Suppressor macrophage treated with lipopolysaccharide for 1 hour (primary cell): Measurements from ENCODE around the gene TSPAN4.

Experiments used
- DNase-seq, 3 donors: peaks; one replicate each; pipeline ENCODE4 v3.0.0-alpha.2; 2020 to 2022

The TSPAN4 gene

GRCh38 chr11:824292-824880, 18.3 kb upstream of the TSPAN4 start:
- DNase-seq = no peak

DNA sequence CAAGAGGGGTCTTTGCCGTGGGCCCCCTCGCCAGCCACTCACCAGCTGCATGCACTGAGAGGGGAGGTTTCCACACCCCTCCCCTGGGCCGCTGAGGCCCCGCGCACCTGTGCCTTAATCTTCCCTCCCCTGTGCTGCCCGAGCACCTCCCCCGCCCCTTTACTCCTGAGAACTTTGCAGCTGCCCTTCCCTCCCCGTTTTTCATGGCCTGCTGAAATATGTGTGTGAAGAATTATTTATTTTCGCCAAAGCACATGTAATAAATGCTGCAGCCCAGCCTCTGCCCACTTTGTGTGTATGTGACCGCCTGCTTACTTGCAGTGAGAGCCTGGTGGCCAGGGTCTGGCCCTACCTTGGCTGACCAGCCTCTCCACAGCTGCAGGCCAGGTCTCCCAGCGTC, 17.7 kb upstream of the TSPAN4 start:
- DNase-seq = no peak

GRCh38 chr11:825366-826226, 17.1 kb upstream of the TSPAN4 start:
- DNase-seq = no peak

DNA sequence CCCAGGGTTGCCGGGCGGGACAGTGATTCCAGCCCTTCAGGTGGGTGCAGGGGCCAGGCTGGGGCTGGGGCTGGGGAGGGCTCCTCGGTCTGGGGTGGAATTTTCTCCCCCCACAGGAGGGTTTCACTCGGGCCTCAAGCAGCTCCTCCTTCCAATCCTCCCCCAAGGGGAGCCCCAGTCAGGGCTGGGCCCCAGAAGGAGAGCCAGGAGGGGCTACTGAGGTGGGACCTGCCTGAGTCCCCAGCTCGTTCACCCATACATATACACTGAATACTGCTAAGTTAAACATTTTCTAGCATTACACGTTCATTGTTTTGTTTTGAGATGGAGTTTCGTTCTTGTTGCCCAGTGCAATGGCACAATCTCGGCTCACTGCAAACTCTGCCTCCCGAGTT, 16.4 kb upstream of the TSPAN4 start:
- no peak for DNase-seq

DNA sequence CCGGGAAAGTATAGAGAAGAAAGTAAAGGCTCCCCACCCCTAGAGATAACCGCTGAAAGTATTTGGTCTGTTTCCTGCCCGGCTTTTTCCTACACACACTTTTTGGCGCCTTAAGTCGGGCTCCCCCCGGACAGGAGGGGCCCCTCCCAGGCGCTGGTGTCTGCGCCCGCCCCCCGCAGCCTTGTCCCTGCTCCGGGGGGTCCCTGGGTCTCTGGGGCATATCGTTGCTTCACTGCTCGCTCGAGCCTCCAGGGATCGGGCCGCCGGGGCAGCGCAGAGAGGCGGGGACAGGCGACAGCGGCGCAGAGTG, 15.9 kb upstream of the TSPAN4 start:
- peak in 1 of 3 donors; percentile 30 for DNase-seq

- DNase-seq = peak in 1 of 3 donors; percentile 34
Measured at GRCh38 chr11:827146-827896, 15.3 kb upstream of the TSPAN4 start.

DNA sequence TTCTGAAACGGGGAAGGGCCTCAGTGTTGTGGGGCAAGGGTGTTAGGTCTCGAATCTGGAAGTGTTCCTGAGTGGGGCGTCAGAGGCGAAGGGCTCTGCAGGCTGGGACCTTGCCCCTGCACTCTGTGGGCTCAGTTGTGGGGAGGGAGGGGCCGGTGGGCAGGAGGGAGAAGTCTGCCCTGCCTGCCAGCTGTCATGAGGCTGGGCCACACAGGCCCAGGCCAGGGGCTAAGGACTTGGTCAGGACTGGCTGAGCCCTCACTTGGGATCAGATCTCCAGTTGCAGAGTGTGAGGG, 14.8 kb upstream of the TSPAN4 start, which contains the start of gene CRACR2B:
Gene CRACR2B (plus strand): TSS at position 23 of the 296 bp plus-strand sequence. CDS start 689 bp downstream, outside the sequence.
- DNase-seq = peak in 1 of 3 donors; percentile 31

DNA sequence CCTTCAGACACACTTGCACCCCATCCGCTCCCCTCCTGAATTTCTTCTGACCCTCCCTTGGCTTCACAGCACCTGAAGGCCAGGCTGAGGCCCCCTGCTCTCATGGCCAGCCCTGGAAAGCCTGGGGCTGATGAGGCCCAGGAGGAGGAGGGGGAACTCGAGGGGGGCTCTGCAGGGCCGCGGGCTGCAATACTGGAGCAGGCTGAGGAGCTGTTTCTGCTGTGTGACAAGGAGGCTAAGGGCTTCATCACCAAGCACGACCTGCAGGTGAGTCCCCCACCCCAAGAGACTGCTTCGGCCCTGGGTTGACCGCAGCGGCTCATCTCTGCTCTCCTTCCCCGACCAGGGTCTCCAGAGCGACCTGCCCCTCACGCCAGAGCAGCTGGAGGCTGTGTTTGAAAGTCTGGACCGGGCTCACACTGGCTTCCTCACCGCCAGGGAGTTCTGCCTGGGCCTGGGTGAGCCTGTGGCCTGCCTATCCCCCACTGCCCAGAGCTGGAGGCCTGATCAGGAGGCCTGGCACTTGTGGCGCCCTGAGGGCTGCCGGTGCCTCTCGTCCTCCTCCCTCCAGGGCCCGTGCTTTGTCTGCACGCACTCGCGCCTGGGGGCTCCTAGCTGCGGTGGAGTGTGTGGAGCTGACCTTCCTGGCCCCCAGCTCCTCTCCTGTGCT, 14.0 kb upstream of the TSPAN4 start:
- no peak for DNase-seq

DNA sequence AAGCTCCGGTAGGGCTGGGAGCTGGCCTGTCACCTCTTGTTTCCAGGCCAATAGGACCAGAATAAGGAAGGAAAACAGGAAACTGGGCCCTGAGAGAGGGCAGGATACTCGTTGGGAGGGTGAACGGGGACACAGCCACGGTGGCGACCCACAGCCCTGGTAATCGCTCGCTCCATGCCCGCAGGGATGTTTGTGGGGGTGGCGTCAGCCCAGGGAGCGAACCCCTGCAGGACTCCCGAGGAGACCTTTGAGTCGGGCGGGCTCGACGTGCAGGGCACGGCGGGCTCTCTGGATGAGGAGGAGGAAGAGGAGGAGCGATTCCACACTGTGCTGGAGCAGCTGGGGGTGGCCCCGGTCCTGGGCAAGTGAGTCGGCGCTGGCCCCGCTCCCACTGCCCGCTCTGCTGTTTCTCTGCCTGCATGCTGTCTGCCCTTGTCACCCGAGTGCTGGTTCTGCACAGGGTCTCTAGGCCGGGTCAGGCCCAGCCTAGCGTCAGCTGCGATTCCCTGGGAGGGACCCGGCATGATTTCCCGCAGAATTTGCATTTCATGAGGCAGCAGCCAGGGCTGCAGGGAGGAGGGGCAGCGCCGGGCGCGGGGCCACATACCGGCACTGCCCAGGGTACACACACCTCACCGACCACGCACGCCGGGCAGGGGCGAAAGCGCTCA, 13.3 kb upstream of the TSPAN4 start:
- peak in 2 of 3 donors; percentile 35 to 66 for DNase-seq

DNA sequence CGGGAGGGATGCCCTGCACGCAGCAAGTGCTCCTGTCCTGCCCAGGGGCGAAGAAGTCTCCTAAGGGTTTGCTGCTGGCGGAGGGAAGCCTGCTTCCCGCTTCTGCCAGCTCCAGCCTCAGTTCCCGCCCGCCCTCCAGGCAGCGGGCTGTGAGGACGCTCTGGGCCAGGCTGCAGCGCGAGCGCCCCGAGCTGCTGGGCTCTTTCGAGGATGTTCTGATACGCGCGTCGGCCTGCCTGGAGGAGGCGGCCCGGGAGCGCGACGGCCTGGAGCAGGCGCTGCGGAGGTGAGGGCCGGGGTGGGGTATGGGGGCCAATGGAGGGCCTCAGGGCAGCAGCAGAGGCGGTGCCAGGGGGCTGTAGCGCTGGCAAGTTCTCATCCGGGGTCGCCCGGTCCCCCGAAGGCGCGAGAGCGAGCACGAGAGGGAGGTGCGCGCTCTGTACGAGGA, 12.8 kb upstream of the TSPAN4 start:
- peak in 1 of 3 donors; percentile 33 for DNase-seq

DNA sequence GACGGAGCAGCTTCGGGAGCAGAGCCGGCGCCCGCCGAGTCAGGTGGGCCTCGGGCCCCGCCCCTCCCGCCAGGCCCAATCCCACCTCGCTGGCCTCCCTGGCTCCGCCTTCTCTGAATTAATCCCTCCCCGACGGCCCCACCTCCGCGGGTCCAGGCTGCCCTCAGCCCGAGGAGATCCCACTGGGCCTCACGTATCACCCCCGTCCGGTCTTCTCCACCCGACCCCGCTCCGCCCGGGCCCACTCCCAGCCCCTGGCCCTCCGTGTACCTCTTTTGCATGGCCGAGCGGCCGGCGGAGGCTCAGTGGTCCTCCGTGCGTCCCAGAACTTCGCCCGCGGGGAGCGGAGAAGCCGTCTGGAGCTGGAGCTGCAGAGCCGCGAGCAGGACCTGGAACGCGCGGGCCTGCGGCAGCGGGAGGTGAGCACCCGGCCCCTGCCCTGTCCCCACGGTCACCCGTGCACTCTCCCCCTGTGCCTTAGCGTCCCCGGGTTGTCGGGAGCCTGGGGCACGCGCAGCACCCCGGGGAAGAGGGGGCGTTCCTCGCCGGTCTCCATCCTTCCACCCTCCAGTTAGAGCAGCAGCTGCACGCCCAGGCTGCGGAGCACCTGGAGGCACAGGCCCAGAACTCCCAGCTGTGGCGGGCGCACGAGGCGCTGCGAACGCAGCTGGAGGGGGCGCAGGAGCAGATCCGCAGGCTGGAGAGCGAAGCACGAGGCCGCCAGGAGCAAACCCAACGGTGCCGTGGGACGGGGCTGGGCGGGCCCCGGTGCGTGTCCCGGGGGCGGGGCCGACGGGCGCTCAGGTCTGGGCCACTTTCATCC, 12.1 kb upstream of the TSPAN4 start:
- DNase-seq = peak; percentile 55 to 80 (median 57)

DNA sequence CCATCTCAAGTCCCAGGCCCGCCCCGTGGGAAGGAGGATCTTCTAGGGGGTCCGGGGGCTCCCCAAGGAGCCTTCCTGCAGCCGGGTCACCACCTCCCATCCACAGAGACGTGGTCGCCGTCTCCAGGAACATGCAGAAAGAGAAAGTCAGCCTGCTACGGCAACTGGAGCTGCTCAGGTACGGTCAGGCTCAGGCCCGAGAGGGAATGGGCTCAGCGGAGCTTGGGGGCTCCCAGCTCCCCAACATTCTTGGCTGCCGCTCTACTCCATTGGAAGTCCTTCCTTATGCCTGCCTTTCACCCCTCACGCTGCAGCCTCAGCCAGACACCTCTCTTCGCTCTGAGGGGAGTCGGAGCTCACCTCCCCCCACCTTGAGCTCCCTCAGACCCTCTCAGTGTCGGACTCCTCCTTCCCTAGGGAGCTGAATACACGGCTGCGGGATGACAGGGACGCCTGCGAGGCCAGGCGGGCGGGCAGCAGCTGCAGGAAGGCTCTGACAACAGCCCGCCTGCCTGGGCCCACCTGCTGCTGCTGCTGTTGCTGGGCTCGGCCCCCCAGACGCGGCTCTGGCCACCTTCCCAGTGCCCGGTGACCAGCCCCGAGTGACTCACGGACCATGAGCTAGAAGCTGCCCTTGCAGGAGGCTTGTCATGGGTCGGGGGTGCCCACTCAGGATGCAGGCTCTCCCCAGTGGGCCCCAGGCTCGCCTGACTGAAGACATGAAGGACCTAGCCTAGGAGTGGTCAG, 11.4 kb upstream of the TSPAN4 start:
- peak in 1 of 3 donors; percentile 30 for DNase-seq

DNA sequence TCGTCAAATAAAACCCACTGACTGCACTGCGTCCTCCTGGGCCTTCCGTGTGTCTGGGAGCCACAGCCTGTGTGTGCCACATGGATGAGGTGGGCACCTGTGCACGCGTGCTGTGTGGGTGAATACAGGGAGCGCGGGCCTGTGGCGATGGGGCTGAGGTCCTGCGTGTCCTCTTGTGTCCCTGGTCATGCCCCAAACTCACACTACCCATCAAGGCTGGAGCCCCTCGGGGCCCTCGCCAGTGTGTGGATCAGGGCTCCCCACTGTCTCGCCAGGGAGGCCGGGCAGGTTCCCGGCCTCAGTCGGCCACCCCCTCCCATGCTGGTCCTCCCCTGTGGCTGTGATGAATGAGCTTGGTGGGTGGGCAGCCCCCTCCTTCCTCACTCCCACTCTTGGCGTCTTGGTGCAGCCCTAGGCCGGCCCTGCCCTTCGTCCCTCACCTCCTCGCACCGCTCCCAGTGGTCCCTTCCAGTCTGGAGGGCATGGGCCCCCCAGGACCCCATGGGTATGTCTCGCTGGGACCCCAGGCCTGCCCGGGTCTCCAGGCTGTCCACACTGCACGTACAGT, 10.6 kb upstream of the TSPAN4 start:
- DNase-seq = no peak

GRCh38 chr11:832529-833113, 10.0 kb upstream of the TSPAN4 start, which contains the start of gene CD151:
Gene CD151 (plus strand): TSS chr11:832952. CDS start chr11:836070, 3,118 bp downstream.
- DNase-seq = peak; percentile 73 to 90 (median 83)

DNA sequence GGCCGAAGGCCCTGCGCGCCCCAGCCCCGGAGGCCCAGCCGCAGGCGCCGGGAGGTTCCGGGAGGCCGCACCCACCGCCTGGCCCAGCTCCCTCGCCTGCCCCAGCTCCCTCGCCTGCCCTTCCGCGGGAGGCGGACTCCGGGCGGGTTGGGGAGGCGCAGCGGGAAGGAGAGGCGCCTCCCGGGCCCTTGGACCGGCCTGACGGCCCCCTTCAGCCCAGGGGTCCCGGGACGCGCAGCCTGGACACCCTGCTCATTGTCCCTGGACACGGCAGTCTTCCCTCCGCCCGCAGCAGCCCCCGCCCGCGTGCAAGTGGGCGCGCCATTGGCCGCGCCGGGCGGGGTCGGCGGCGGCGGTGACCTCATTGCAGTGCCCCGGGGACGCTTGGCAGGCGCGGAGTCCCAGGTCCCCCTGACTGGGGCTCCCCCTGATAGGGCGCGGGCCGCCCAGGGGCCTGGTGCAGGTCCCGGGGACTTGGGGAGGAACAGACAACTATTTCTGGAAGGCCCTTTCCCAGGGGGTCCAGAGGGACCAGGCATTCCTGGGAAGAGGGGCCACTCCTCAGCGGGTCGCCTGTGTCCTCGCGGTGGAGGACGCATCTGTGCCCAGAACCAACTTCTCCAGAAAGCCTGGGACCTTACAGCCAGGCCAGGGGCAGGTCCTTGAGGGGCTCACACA, 9.4 kb upstream of the TSPAN4 start:
- DNase-seq = peak; percentile 68 to 86 (median 70)

GRCh38 chr11:833849-834311, 8.8 kb upstream of the TSPAN4 start:
- DNase-seq = peak in 1 of 3 donors; percentile 25

DNA sequence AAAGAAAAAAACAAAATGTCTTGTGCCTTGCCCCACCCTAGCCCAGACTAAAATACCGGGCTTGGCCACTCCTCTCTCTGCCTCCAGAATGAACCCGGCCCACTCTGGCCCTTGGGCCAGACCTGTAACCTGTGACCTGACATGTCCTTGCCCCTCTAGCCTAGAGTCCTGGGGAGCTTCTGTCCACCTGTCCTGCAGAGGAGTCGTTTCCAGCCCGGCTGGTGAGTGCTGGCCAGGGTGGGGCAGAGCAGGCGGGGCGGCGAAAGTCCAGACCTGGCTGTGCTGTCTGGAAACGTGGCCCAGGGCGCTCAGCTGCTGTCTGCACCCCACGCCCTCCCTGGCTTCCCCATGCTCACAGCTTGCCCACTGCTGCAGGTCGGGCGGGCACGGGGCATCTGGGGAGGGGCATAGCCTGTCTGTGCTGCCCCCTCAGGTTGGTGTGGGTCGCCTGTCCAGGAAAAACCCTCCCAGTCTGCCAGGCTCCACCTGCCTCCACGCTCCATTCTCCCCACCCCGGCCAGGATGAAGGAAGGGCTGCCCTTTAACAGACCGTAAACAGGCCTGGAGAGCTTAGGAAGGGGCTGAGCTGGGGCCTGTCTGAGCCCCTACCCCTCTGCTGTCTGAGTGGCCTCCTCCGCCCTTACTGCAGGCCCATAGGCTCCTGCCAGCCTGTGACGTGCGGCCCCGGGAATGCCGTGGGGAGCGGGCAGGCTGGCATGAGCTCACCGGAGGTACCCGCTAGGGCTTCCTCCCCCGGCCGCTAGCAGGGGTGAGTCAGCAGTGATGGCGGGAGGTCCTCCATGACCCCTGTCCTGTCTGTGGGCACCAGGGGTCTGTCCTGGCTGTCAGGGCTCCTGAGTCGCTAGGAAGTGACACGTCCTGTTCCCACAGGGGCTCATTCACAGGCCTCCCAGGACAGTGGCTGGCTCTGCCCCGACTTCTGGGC, 8.0 kb upstream of the TSPAN4 start:
- peak; percentile 83 to 89 (median 84) for DNase-seq

DNA sequence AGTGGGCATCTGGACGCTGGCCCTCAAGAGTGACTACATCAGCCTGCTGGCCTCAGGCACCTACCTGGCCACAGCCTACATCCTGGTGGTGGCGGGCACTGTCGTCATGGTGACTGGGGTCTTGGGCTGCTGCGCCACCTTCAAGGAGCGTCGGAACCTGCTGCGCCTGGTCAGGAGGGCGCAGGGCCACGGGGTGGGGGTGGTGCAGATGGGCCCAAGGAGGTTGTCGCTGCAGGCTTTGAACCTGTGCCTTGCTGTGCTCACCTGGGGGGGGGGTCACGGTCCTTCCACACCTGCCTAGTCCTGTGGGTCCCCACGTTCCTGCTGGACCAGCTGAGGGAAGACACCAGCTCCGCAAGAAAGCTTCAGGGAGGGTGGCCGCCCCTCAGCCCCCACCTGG, 6.4 kb upstream of the TSPAN4 start:
- no peak for DNase-seq
